ENCODE measurements around the gene RASSF8. TPM values are rescaled to one million over a fixed set of nuclear protein-coding genes. Genes with fewer than 3 reads are reported as not detected.

Gene RASSF8
- polyA plus RNA-seq, 1 donor (not counting 4 experiments of a cell fraction or from before 2014, with no cell fraction given) = 10.5 TPM

GRCh38 chr12:25986180-25986579 lies 27.7 kb downstream of the RASSF8 start:
- no peaks in the 10 kb centered on the region for H3K27me3 ChIP-seq (ENCODE audit: control insufficient read depth, extremely low read depth, insufficient read depth, low read length)
- TF ChIP-seq EZH2 (IDR thresholded peaks at IDR 0.05; ENCODE audit: low read length) (no peak), CTCF (optimal IDR thresholded peaks at IDR 0.05 in 1 of 3, IDR thresholded peaks at IDR 0.05 in 1 of 3, conservative IDR thresholded peaks at IDR 0.05 in 1 of 3; ENCODE audit: extremely low read depth in 1 of 3, insufficient read depth in 2 of 3, low read length in 3 of 3) (no peak)
- DNase-seq (ENCODE audit: low read depth, low spot score) (no peak), FAIRE-seq (no peak)
- no peaks in the 10 kb centered on the region for H3K9me1 ChIP-seq (ENCODE audit: control insufficient read depth, extremely low read depth, insufficient read depth, low read length)
- H3K79me2 ChIP-seq (ENCODE audit: control insufficient read depth, insufficient read depth, low read length) = peaks cover 34% of the 10 kb centered on the region
- H3K4me2 ChIP-seq (ENCODE audit: control insufficient read depth, extremely low read depth, insufficient read depth, low read depth, low read length) = no peak overlapping the region
- H3K9ac ChIP-seq (ENCODE audit: control insufficient read depth, extremely low read depth, insufficient read depth, low read length) = no peak overlapping the region
- H3K27ac ChIP-seq (ENCODE audit: control insufficient read depth, insufficient read depth, low read length) = no peak overlapping the region
- no peak overlapping the region for H3K4me3 ChIP-seq (ENCODE audit: control insufficient read depth in 2 of 3, extremely low read depth in 1 of 3, insufficient read depth in 2 of 3, low read depth in 1 of 3, low read length in 3 of 3)
- no peak overlapping the region for H2AFZ ChIP-seq (ENCODE audit: control insufficient read depth, low read length)
- H4K20me1 ChIP-seq (ENCODE audit: control insufficient read depth, extremely low read depth, insufficient read depth, low read length) = no peaks in the 10 kb centered on the region
- no peaks in the 10 kb centered on the region for H3K4me1 ChIP-seq (ENCODE audit: control insufficient read depth, extremely low read depth, insufficient read depth, low read length)
- dilution Hi-C loops (cut with MboI; ENCODE audit: extremely low pct_ligation_motif_present, low sequenced_read_pairs) = no loop called here
- no peaks in the 10 kb centered on the region for H3K9me3 ChIP-seq (ENCODE audit: control insufficient read depth, low read depth, low read length)
- peaks cover 0 to 3% of the 10 kb centered on the region in 2 experiments for H3K36me3 ChIP-seq (ENCODE audit: control insufficient read depth in 2 of 2, extremely low read depth in 1 of 2, insufficient read depth in 2 of 2, low read length in 2 of 2)

GRCh38 chr12:25988505-25988904 lies 30.0 kb downstream of the RASSF8 start:
- Histone ChIP-seq H3K79me2 (ENCODE audit: control insufficient read depth, insufficient read depth, low read length) (peaks cover 35% of the 10 kb centered on the region), H3K36me3 (ENCODE audit: control insufficient read depth in 2 of 2, extremely low read depth in 1 of 2, insufficient read depth in 2 of 2, low read length in 2 of 2) (peaks cover 0 to 3% of the 10 kb centered on the region in 2 experiments), H3K27me3 (ENCODE audit: control insufficient read depth, extremely low read depth, insufficient read depth, low read length) (no peaks in the 10 kb centered on the region), H3K27ac (ENCODE audit: control insufficient read depth, insufficient read depth, low read length) (no peak overlapping the region), H3K9me3 (ENCODE audit: control insufficient read depth, low read depth, low read length) (no peaks in the 10 kb centered on the region), H3K4me2 (ENCODE audit: control insufficient read depth, extremely low read depth, insufficient read depth, low read depth, low read length) (no peak overlapping the region), H3K4me3 (ENCODE audit: control insufficient read depth in 2 of 3, extremely low read depth in 1 of 3, insufficient read depth in 2 of 3, low read depth in 1 of 3, low read length in 3 of 3) (no peak overlapping the region), H3K9ac (ENCODE audit: control insufficient read depth, extremely low read depth, insufficient read depth, low read length) (no peak overlapping the region), H2AFZ (ENCODE audit: control insufficient read depth, low read length) (no peak overlapping the region), H3K9me1 (ENCODE audit: control insufficient read depth, extremely low read depth, insufficient read depth, low read length) (no peaks in the 10 kb centered on the region), H3K4me1 (ENCODE audit: control insufficient read depth, extremely low read depth, insufficient read depth, low read length) (peaks cover 11% of the 10 kb centered on the region), H4K20me1 (ENCODE audit: control insufficient read depth, extremely low read depth, insufficient read depth, low read length) (no peaks in the 10 kb centered on the region)
- dilution Hi-C loops (cut with MboI; ENCODE audit: extremely low pct_ligation_motif_present, low sequenced_read_pairs) = no loop called here
- no peak for TF ChIP-seq EZH2 (IDR thresholded peaks at IDR 0.05; ENCODE audit: low read length)
- TF ChIP-seq CTCF (optimal IDR thresholded peaks at IDR 0.05 in 1 of 3, IDR thresholded peaks at IDR 0.05 in 1 of 3, conservative IDR thresholded peaks at IDR 0.05 in 1 of 3; ENCODE audit: extremely low read depth in 1 of 3, insufficient read depth in 2 of 3, low read length in 3 of 3) = no peak
- DNase-seq (ENCODE audit: low read depth, low spot score) = no peak
- no peak for FAIRE-seq

All from keratinocyte (primary cell).